Activated gamma-delta T cell treated with anti-CD3 and anti-CD28 coated beads, Interleukin-2, amount 50 U/mL, for 16 hours (primary cell): ENCODE results near the gene MUC12.
A peak's percentile ranks its signal among the peaks of the same experiment; 100 is the strongest.
"Not testable (repeated sequence)": the region's sequence is repeated elsewhere in the genome, so short reads cannot be mapped to it uniquely, and the experiment has no call there.

Experiments used
- DNase-seq: peaks from one replicate; pipeline ENCODE4 v3.0.0-alpha.2; 2020; ENCODE audit warnings: low read depth

The MUC12 gene

DNA sequence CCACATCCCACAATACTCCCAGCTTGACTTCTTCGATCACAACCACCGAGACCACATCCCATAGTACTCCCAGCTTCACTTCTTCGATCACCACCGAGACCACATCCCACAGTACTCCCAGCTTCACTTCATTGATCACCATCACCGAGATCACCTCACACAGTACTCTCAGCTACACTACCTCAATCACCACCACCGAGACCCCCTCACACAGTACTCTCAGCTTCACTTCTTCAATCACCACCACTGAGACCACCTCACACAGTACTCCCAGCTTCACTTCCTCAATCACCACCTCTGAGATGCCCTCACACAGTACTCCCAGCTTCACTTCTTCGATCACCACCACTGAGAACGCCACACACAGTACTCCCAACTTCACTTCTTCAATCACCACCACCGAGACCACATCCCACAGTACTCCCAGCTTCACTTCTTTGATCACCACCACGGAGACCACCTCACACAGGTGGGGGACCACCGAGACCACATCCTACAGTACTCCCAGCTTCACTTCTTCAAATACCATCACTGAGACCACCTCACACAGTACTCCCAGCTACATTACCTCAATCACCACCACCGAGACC, 11.4 kb upstream of the MUC12 start:
- no peak for DNase-seq

- no peak for DNase-seq
Measured at GRCh38 chr7:100959894-100960293, 9.5 kb upstream of the MUC12 start.

DNA sequence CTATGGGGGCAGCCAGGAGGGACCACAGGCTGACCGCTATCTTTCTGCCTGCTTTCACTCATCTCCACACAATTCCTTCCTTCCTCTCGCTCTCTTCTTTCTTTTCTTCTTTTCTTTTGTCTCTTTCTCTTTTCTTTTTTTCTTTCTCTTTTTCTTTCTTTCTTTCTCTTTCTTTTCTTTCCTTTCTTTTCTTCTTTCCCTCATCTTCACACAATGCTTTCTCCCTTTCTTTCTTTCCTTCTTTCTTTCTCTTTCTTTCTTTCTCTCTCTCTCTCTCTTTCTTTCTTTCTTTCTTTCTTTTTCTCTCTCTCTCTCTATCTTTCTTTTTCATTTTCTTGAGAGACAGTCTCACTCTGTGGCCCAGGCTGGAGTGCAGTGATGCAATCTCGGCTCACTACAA, 6.8 kb upstream of the MUC12 start:
- no peak for DNase-seq

- no peak for DNase-seq
Measured at GRCh38 chr7:100963386-100963785, 6.0 kb upstream of the MUC12 start.

- no peak for DNase-seq
Measured at GRCh38 chr7:100963874-100964273, 5.5 kb upstream of the MUC12 start.

DNA sequence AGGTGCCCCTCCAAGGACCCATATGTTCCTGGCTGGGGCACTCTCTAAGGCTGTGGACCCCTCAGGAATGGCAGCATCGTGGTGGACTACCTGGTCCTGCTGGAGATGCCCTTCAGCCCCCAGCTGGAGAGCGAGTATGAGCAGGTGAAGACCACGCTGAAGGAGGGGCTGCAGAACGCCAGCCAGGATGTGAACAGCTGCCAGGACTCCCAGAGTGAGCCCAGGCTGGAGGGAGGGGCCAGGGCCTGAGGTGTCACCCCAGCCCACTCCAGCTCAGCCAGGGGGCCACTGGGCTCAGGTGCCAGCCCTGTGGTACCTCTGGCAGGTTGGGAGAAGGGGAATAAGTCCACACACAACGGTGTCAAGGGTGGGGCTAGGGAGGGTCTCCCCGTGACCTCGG, 4.7 kb upstream of the MUC12 start:
- no peak for DNase-seq

DNA sequence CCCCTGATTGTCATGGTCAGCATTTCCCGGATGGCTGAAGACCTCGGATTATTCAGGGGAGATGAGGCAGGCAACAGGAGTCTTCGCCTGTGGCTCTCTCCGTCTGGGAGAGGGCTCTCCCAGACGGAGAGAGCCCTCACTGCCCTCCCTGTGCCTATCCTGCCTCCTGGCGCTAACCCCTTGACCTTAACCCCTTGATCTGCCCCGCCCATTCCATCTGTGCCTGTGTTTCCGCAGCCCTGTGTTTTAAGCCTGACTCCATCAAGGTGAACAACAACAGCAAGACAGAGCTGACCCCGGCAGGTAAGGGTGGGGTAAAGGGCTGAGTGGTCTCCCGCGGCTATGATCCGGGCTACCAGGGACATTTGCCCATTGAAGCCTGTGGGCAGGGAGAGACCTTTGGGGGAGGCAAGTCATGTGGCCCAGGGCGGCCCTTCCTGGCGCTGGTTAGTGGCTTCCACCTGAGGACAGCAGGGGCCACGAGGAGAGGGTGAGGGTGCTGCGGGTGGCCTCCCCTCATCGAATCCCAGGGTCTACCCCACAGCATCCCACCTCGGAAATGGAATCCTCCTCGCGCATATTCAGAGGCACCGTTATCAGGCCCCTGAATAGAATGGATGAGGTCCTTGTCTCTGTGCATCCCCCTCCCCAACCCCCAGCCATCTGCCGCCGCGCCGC, 4.2 kb upstream of the MUC12 start:
- no peak for DNase-seq

- DNase-seq: peak; percentile 52
Measured at GRCh38 chr7:100965723-100966541, 3.4 kb upstream of the MUC12 start.

DNA sequence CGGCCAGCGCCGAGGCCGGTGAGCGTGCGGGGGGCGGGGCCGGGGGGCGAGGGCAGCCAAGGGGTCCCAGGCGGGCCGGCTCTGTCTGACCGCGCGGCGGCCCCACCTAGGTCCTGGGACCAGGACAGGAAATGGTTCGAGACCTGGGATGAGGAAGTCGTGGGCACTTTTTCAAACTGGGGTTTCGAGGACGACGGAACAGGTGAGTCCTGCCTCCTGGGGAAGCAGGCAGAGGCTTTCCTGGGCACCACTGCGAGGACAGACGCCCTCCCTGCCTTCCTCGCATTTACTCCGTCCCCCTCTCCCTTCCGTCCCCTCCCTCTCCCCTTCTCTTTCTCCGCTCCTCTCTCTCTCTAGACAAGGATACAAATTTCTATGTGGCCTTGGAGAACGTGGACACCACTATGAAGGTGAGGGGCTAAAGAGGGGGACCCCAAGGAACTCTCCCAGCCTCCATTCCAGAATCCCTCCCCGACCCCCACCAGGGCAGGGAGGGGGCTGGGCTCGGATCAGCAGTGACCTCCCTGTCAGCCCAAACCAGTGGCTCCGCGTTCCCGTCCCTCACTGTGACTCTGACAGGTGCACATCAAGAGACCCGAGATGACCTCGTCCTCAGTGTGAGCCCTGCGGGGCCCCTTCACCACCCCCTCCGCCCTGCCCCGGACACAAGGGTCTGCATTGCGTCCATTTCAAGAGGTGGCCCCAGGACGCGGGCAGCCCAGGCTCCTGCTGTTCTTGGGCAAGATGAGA, 2.6 kb upstream of the MUC12 start:
- DNase-seq: no peak

DNA sequence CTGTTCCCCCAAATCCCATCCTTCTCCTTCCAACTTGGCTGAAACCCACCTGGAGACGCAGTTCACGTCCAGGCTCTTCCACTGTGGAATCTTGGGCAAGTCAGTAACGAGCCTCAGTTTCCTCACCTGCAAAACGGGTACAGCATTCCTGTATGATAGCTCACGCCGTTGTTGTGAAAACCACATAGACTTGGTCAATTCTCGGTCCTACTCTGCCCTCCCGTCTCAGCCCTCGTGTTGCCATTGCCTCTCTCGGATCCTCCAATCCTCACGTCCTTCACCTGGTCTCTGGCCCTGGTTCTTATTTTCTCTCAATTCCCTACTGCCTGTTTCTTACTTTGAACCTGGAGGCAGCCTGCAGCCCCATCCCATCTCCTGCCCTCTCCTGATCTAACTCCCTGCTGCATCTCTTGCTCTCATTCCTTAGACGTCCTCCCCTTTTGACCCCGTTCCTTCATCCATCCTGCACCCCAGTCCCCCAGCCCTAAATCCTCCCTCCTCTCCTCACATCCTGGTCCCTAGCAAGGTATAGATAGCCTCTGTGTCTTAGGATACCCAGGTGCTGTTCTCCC, 2.0 kb upstream of the MUC12 start:
- DNase-seq: no peak

- no peak for DNase-seq
Measured at GRCh38 chr7:100968031-100968430, 1.3 kb upstream of the MUC12 start.

GRCh38 chr7:100968650-100969049, 715 bp upstream of the MUC12 start:
- DNase-seq: no peak

DNA sequence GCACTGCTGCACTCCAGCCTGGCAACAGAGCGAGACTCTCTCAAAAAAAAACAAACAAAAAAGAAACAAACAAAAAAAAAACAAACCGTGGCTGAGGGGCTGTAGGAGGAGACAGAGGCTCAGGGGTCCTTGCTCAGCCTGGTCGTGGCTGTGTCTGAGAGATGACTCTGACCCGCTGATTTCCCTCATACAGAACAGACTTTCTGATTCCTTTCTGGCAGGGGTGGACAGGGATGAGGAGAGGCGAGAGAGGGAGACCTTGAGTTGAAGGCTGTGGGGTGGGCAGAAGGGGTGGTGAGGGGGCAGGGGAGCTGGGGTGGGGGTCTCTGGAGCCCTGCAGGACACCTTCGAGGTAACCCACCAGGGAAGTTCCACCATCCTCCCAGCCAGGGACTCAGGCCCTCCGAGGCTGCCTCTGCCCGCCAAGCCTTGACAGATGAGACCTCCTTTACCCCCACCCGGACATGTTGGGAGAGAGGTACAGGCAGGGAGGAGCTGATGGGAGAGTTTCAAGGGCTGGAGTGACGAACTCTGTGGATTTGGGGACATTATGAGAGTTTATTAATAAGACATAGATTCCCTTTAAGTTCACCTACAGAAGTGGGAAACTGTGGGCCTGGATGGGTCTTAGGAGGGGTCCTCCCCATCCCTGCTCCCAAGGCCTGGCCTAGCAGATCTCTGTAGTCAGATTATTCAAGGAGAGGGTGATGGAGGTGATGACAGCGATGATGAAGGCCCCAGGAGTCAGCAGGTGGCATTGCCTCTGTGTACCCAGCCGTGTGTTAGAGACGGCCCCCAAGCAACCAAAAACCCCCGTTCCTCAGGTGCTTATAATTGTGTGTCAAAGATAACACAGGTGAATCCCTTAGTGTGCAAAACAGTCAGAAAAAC, 2.0 kb downstream of the MUC12 start:
- DNase-seq: no peak

DNA sequence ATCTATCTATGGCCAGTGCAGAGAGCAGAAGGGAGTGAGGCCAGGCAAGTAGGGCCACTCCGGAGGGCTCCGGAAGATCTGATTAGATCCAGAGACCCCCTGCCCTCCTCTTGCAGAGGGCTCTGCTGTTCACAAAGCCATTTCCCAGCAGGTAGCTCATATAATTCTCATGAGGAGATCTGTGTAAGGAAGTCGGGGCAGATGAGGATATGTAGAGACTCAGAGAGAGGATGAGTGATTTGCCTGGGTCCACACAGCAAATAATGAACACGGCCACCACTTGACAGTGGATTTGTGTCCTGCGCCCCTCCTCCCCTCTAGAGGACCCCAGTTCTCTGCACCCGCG, 2.6 kb downstream of the MUC12 start:
- DNase-seq: no peak

- no peak for DNase-seq
Measured at GRCh38 chr7:100974021-100974420, 4.7 kb downstream of the MUC12 start.

GRCh38 chr7:100975371-100975821, 6.0 kb downstream of the MUC12 start:
- DNase-seq: no peak

- no peak for DNase-seq
Measured at GRCh38 chr7:100978300-100978699, 8.9 kb downstream of the MUC12 start.

- DNase-seq: no peak
Measured at GRCh38 chr7:100983451-100984187, 14.3 kb downstream of the MUC12 start.

DNA sequence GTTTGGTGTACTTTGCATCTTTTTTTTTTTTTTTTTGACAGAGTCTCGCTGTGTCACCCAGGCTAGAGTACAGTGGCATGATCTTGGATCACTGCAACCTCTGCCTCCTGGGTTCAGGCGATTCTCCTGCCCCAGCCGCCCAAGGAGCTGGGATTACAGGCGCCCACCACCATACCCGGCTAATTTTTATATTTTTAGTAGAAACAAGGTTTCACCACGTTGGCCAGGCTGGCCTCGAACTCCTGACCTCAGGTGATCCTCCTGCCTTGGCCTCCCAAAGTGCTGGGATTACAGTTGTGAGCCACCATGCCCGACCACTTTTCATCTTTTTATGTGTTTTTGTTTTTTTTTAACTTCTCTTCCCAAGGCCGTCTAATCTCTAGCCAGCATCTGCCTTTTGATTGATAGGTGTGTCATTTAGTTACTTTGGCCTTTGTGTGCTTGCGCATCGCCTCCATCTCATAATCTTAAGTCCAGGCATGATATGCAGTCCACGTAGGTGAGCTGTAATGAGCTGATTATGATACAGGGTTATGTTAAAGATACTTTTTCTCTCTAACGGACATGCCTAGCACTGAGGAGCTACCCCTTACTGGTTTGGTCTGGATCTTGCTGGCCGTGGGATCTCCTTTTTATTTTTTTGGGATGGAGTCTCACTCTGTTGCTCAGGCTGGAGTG, 15.0 kb downstream of the MUC12 start:
- not testable (repeated sequence) for DNase-seq
